ENCODE results near the gene ZNRF3. TPM values are rescaled to one million over a fixed set of nuclear protein-coding genes. Genes with fewer than 3 reads are reported as not detected.

ZNRF3 gene
- total RNA-seq, 1 donor from 2014 or later = 18.5 TPM

GRCh38 chr22:28951969-28952521, 68.7 kb downstream of the ZNRF3 start:
- Mint-ChIP-seq H3K27me3 (ENCODE audit: low read depth) (no peaks in the 10 kb centered on the region), H3K4me1 (peaks cover 55% of the 10 kb centered on the region), H3K27ac (ENCODE audit: unreplicated experiment) (no peak overlapping the region), H3K9me3 (peaks cover 7% of the 10 kb centered on the region), H3K36me3 (ENCODE audit: low read depth) (peaks cover 6% of the 10 kb centered on the region), H3K4me3 (no peak overlapping the region)
- TF ChIP-seq, protein P1, sequence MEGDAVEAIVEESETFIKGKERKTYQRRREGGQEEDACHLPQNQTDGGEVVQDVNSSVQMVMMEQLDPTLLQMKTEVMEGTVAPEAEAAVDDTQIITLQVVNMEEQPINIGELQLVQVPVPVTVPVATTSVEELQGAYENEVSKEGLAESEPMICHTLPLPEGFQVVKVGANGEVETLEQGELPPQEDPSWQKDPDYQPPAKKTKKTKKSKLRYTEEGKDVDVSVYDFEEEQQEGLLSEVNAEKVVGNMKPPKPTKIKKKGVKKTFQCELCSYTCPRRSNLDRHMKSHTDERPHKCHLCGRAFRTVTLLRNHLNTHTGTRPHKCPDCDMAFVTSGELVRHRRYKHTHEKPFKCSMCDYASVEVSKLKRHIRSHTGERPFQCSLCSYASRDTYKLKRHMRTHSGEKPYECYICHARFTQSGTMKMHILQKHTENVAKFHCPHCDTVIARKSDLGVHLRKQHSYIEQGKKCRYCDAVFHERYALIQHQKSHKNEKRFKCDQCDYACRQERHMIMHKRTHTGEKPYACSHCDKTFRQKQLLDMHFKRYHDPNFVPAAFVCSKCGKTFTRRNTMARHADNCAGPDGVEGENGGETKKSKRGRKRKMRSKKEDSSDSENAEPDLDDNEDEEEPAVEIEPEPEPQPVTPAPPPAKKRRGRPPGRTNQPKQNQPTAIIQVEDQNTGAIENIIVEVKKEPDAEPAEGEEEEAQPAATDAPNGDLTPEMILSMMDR (conservative IDR thresholded peaks at IDR 0.05) = no peak
- DNase-seq (ENCODE audit: low read depth, low spot score) = no peak

- H3K9me3 Mint-ChIP-seq = peaks cover 2% of the 10 kb centered on the region
- TF ChIP-seq, protein P1 (conservative IDR thresholded peaks at IDR 0.05) = no peak
- no peaks in the 10 kb centered on the region for H3K27me3 Mint-ChIP-seq (ENCODE audit: low read depth)
- no peak for DNase-seq (ENCODE audit: low read depth, low spot score)
- H3K4me1 Mint-ChIP-seq = peaks cover 55% of the 10 kb centered on the region
- no peak overlapping the region for H3K4me3 Mint-ChIP-seq
- peaks cover 5% of the 10 kb centered on the region for H3K36me3 Mint-ChIP-seq (ENCODE audit: low read depth)
- H3K27ac Mint-ChIP-seq (ENCODE audit: unreplicated experiment) = peak overlapping the region; percentile 27
Measured at GRCh38 chr22:28952857-28953256, 69.5 kb downstream of the ZNRF3 start.

GRCh38 chr22:28953403-28953802, 70.0 kb downstream of the ZNRF3 start:
- Mint-ChIP-seq H3K9me3 (peaks cover 2% of the 10 kb centered on the region), H3K36me3 (ENCODE audit: low read depth) (peaks cover 9% of the 10 kb centered on the region), H3K27me3 (ENCODE audit: low read depth) (no peaks in the 10 kb centered on the region), H3K4me3 (no peak overlapping the region), H3K27ac (ENCODE audit: unreplicated experiment) (no peak overlapping the region), H3K4me1 (peaks cover 59% of the 10 kb centered on the region)
- TF ChIP-seq, protein P1 (conservative IDR thresholded peaks at IDR 0.05) = no peak
- DNase-seq (ENCODE audit: low read depth, low spot score) = no peak

DNA sequence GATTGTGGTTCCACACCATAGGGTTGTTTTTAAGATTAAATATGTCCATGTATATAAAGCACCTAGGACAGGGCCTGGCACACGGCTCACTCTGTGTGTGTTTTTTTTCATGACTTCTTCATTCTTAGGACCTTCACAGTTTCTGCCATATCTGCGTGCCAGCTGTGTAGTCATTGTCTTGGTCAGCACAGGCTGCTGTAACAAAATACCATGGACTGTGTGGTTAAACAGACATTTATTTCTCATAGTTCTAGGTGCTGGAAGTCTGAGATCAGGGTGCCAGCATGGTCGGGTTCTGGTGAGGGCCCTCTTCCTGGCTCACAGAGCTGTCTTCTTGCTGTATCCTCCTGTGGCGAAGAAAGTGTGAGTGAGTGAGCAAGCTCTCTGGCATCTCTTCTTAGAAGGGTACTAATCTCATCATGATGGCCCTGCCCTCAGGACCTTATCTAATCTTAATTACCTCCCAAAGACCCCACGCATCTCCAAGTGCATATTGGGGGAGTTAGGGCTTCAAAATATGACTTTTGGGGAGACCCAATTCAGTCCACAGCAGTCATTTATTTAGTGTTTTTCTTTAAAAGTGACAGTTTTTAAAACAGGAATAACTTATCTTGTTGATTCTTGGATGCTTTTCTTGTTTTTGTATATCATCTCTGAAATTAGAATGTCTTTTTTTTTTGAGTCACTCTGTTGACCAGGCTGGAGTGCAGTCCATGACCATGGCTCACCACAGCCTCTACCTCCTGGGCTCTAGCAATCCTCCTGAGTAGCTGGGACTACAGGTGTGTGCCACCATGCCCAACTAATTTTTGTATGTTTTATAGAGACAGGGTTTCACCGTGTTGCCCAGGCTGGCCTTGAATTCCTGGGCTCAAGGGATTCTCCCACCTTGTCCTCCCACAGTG, 70.9 kb downstream of the ZNRF3 start:
- H3K36me3 Mint-ChIP-seq (ENCODE audit: low read depth) = peaks cover 11% of the 10 kb centered on the region
- peaks cover 61% of the 10 kb centered on the region for H3K4me1 Mint-ChIP-seq
- peak overlapping the region; percentile 67 for H3K27ac Mint-ChIP-seq (ENCODE audit: unreplicated experiment)
- no peak for DNase-seq (ENCODE audit: low read depth, low spot score)
- no peaks in the 10 kb centered on the region for H3K27me3 Mint-ChIP-seq (ENCODE audit: low read depth)
- no peaks in the 10 kb centered on the region for H3K9me3 Mint-ChIP-seq
- H3K4me3 Mint-ChIP-seq = no peak overlapping the region
- TF ChIP-seq, protein P1 (conservative IDR thresholded peaks at IDR 0.05) = no peak

- TF ChIP-seq, protein P1 (conservative IDR thresholded peaks at IDR 0.05) = no peak
- Mint-ChIP-seq H3K36me3 (ENCODE audit: low read depth) (peaks cover 15% of the 10 kb centered on the region), H3K27ac (ENCODE audit: unreplicated experiment) (peak overlapping the region; percentile 81), H3K4me3 (no peak overlapping the region), H3K9me3 (no peaks in the 10 kb centered on the region), H3K27me3 (ENCODE audit: low read depth) (no peaks in the 10 kb centered on the region), H3K4me1 (peaks cover 58% of the 10 kb centered on the region)
- no peak for DNase-seq (ENCODE audit: low read depth, low spot score)
Measured at GRCh38 chr22:28955817-28956216, 72.4 kb downstream of the ZNRF3 start.

All from neural crest cell (in vitro differentiated cells).